SK-N-SH treated with all-trans-retinoic acid at 6 μM for 48 hours (cell line): ENCODE results near the gene SHB.

Experiments used
- ARNTL ChIP-seq: fragments of 450-650 bp; formaldehyde crosslinking; IDR thresholded peaks from 2 replicates; pipeline ENCODE4 v1.5.0; 2020; ENCODE audit warnings: low read depth, mild to moderate bottlenecking, moderate library complexity, borderline replicate concordance
- CSDC2 ChIP-seq: fragments of 250-450 bp; sonication (Bioruptor Pico); IDR thresholded peaks from 2 replicates; pipeline ENCODE4 v1.5.0; 2020; ENCODE audit warnings: mild to moderate bottlenecking, moderate library complexity
- OSR1 ChIP-seq: fragments of 250-450 bp; sonication (Bioruptor Pico); IDR thresholded peaks from 2 replicates; pipeline ENCODE4 v1.8.0; 2022; ENCODE audit warnings: moderate library complexity, mild to moderate bottlenecking, inconsistent platforms
- POU6F1 ChIP-seq: fragments of 250-450 bp; sonication (Bioruptor Pico); IDR thresholded peaks from 2 replicates; pipeline ENCODE4 v1.8.0; 2021; ENCODE audit warnings: low read depth, mild to moderate bottlenecking, moderate library complexity, borderline replicate concordance
- PPARA ChIP-seq: fragments of 250-450 bp; sonication (Bioruptor Pico); IDR thresholded peaks from 2 replicates; pipeline ENCODE4 v1.5.0; 2020; ENCODE audit warnings: mild to moderate bottlenecking, borderline replicate concordance
- RARB ChIP-seq: fragments of 250-450 bp; sonication (Bioruptor Pico); IDR thresholded peaks from 2 replicates; pipeline ENCODE4 v1.8.0; 2021; ENCODE audit warnings: mild to moderate bottlenecking, moderate library complexity
- ZFP3 ChIP-seq: fragments of 250-450 bp; sonication (Bioruptor Pico); IDR thresholded peaks from 2 replicates; pipeline ENCODE4 v1.5.0; 2020; ENCODE audit warnings: mild to moderate bottlenecking, moderate library complexity
- ZFP30 ChIP-seq: fragments of 450-650 bp; formaldehyde crosslinking; IDR thresholded peaks from 2 replicates; pipeline ENCODE4 v1.5.0; 2022; ENCODE audit warnings: mild to moderate bottlenecking, moderate library complexity
- TF ChIP-seq, protein P1 (sequence below): fragments of 250-450 bp; sonication (Bioruptor Pico); IDR thresholded peaks from 2 replicates; pipeline ENCODE4 v1.8.0; 2020; ENCODE audit warnings: mild to moderate bottlenecking, moderate library complexity, borderline replicate concordance

GRCh38 chr9:37903647-37904444 lies 165.2 kb downstream of the SHB start, which contains the start of gene SLC25A51:
- no peak for TF ChIP-seq ZFP3
- TF ChIP-seq OSR1, result no peak
- TF ChIP-seq RARB, result no peak
- TF ChIP-seq, protein P1, sequence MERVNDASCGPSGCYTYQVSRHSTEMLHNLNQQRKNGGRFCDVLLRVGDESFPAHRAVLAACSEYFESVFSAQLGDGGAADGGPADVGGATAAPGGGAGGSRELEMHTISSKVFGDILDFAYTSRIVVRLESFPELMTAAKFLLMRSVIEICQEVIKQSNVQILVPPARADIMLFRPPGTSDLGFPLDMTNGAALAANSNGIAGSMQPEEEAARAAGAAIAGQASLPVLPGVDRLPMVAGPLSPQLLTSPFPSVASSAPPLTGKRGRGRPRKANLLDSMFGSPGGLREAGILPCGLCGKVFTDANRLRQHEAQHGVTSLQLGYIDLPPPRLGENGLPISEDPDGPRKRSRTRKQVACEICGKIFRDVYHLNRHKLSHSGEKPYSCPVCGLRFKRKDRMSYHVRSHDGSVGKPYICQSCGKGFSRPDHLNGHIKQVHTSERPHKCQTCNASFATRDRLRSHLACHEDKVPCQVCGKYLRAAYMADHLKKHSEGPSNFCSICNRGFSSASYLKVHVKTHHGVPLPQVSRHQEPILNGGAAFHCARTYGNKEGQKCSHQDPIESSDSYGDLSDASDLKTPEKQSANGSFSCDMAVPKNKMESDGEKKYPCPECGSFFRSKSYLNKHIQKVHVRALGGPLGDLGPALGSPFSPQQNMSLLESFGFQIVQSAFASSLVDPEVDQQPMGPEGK, result no peak
- TF ChIP-seq CSDC2 (CRISPR knock-in tag), result no peak
- TF ChIP-seq ARNTL, result no peak
- 0 out of 2 replicates have a peak, but pooled peaks have one; percentile 27 for TF ChIP-seq POU6F1 (CRISPR knock-in tag)
- TF ChIP-seq PPARA (CRISPR knock-in tag), result no peak
- no peak for TF ChIP-seq ZFP30 (CRISPR knock-in tag)
